Activated gamma-delta T cell treated with anti-CD3 and anti-CD28 coated beads, Interleukin-2, amount 50 U/mL, for 16 hours (primary cell): ENCODE results near the gene SLC22A17.
"Not testable (repeated sequence)": the region's sequence is repeated elsewhere in the genome, so short reads cannot be mapped to it uniquely, and the experiment has no call there.

Experiments
- DNase-seq: peaks from one replicate; pipeline ENCODE4 v3.0.0-alpha.2; 2020; ENCODE audit warnings: low read depth

Gene SLC22A17

GRCh38 chr14:23352506-23353432 lies at the start of gene SLC22A17:
Gene SLC22A17 (minus strand): TSS chr14:23352887.
- peak; percentile 14 for DNase-seq

- no peak for DNase-seq
Measured at GRCh38 chr14:23401291-23401690, 48.6 kb upstream of the SLC22A17 start.

GRCh38 chr14:23400496-23401149 lies 47.9 kb upstream of the SLC22A17 start:
- DNase-seq: not testable (repeated sequence)

GRCh38 chr14:23399591-23399990 lies 46.9 kb upstream of the SLC22A17 start:
- DNase-seq: no peak

GRCh38 chr14:23399136-23399535 lies 46.4 kb upstream of the SLC22A17 start:
- no peak for DNase-seq

- DNase-seq: no peak
Measured at GRCh38 chr14:23398348-23398747, 45.7 kb upstream of the SLC22A17 start.

GRCh38 chr14:23396781-23397407 lies 44.2 kb upstream of the SLC22A17 start:
- DNase-seq: no peak

GRCh38 chr14:23396126-23396525 lies 43.4 kb upstream of the SLC22A17 start:
- no peak for DNase-seq

- DNase-seq: no peak
Measured at GRCh38 chr14:23392613-23393012, 39.9 kb upstream of the SLC22A17 start.

- not testable (repeated sequence) for DNase-seq
Measured at GRCh38 chr14:23389871-23390270, 37.2 kb upstream of the SLC22A17 start.

GRCh38 chr14:23389396-23389795 lies 36.7 kb upstream of the SLC22A17 start:
- no peak for DNase-seq

- DNase-seq: no peak
Measured at GRCh38 chr14:23388996-23389395, 36.3 kb upstream of the SLC22A17 start.

- no peak for DNase-seq
Measured at GRCh38 chr14:23387916-23388882, 35.5 kb upstream of the SLC22A17 start.

- no peak for DNase-seq
Measured at GRCh38 chr14:23386999-23387398, 34.3 kb upstream of the SLC22A17 start.

- DNase-seq: not testable (repeated sequence)
Measured at GRCh38 chr14:23386266-23386657, 33.6 kb upstream of the SLC22A17 start.

- no peak for DNase-seq
Measured at GRCh38 chr14:23385642-23386265, 33.1 kb upstream of the SLC22A17 start.

- DNase-seq: no peak
Measured at GRCh38 chr14:23385244-23385641, 32.6 kb upstream of the SLC22A17 start.

GRCh38 chr14:23384364-23385080 lies 31.8 kb upstream of the SLC22A17 start:
- DNase-seq: no peak

- no peak for DNase-seq
Measured at GRCh38 chr14:23382731-23383440, 30.2 kb upstream of the SLC22A17 start.

- no peak for DNase-seq
Measured at GRCh38 chr14:23382276-23382675, 29.6 kb upstream of the SLC22A17 start.
